RWPE1 (cell line): Measurements from ENCODE around the gene TFEB.

ENCODE experiments used
- CTCF ChIA-PET: fragments of 350-600 bp; sonication (Branson Sonifier 250); formaldehyde crosslinking; extraction: SDS; loops from one replicate; lab custom pipeline; 2021; lab: Yijun Ruan, JAX
- POLR2A ChIA-PET: fragments of 400-600 bp; formaldehyde crosslinking; extraction: SDS; loops from one replicate; lab custom pipeline; 2020; ENCODE audit warnings: antibody characterized with exemption; ENCODE audit not compliant: low non-redundant PET; lab: Yijun Ruan, JAX
- DNase-seq: peaks from one replicate; pipeline ENCODE4 v3.0.0; 2012; ENCODE audit warnings: low spot score
- H3K27ac ChIP-seq: fragments of 450-650 bp; 2 replicates; pipeline ENCODE4 v1.5.1; 2017
- CTCF ChIP-seq: fragments of 450-650 bp; conservative IDR thresholded peaks from 2 replicates; pipeline ENCODE4 v1.5.1; 2017; ENCODE audit warnings: low read depth, mild to moderate bottlenecking

Gene TFEB

GRCh38 chr6:41756354-41756753 lies 20.9 kb upstream of the TFEB start:
- no peak for TF ChIP-seq CTCF
- H3K27ac ChIP-seq, result no peak overlapping the region
- DNase-seq, result no peak
- ChIA-PET CTCF (no interaction called here), POLR2A (no interaction called here)

- no peak overlapping the region for H3K27ac ChIP-seq
- CTCF ChIA-PET, result no interaction called here
- TF ChIP-seq CTCF, result no peak
- no peak for DNase-seq
- POLR2A ChIA-PET, result no interaction called here
These were observed 20.5 kb upstream of the TFEB start for GRCh38 chr6:41755895-41756294.

- CTCF ChIA-PET, result interaction anchor here (1.0 kb wide), 1 partner anchor 16 kb away, joined by 5 read pairs; no protein-coding TSS in a partner anchor
- no peak for TF ChIP-seq CTCF
- POLR2A ChIA-PET, result no interaction called here
- no peak overlapping the region for H3K27ac ChIP-seq
- DNase-seq, result no peak
These were observed 15.0 kb upstream of the TFEB start for GRCh38 chr6:41750374-41750773.

- no peak for DNase-seq
- POLR2A ChIA-PET, result no interaction called here
- no peak overlapping the region for H3K27ac ChIP-seq
- CTCF ChIA-PET, result no interaction called here
- no peak for TF ChIP-seq CTCF
These were observed 13.1 kb upstream of the TFEB start for GRCh38 chr6:41748542-41748941.

- CTCF ChIA-PET, result no interaction called here
- no peak for TF ChIP-seq CTCF
- no peak overlapping the region for H3K27ac ChIP-seq
- POLR2A ChIA-PET, result no interaction called here
- DNase-seq, result no peak
These were observed 12.7 kb upstream of the TFEB start for GRCh38 chr6:41748102-41748477.

GRCh38 chr6:41747256-41748101 lies 12.1 kb upstream of the TFEB start, which contains the start of gene PGC:
PGC (minus strand) TSS chr6:41747397; CDS start chr6:41747334, 63 bp downstream.
- no peak for DNase-seq
- TF ChIP-seq CTCF, result no peak
- ChIA-PET POLR2A (no interaction called here), CTCF (no interaction called here)
- H3K27ac ChIP-seq, result no peak within 1 kb of the TSS
